8988T (cell line): ENCODE data around the gene PDZRN3.
"Not testable (repeated sequence)": the region's sequence is repeated elsewhere in the genome, so short reads cannot be mapped to it uniquely, and the experiment has no call there.

Experiments
- DNase-seq: peaks from one replicate; pipeline ENCODE4 v3.0.0; 2011

Gene PDZRN3

GRCh38 chr3:73484656-73485248 lies 140.0 kb downstream of the PDZRN3 start:
- DNase-seq: no peak

- no peak for DNase-seq
These were observed 142.9 kb downstream of the PDZRN3 start for GRCh38 chr3:73481888-73482287.

- DNase-seq: no peak
These were observed 144.5 kb downstream of the PDZRN3 start for GRCh38 chr3:73480187-73480672.

- no peak for DNase-seq
These were observed 145.4 kb downstream of the PDZRN3 start for GRCh38 chr3:73479325-73479724.

- DNase-seq: no peak
These were observed 145.9 kb downstream of the PDZRN3 start for GRCh38 chr3:73478858-73479257.

GRCh38 chr3:73475717-73476116 lies 149.0 kb downstream of the PDZRN3 start:
- DNase-seq: no peak

- DNase-seq: no peak
These were observed 149.6 kb downstream of the PDZRN3 start for GRCh38 chr3:73475175-73475574.

GRCh38 chr3:73474619-73475018 lies 150.1 kb downstream of the PDZRN3 start:
- no peak for DNase-seq

GRCh38 chr3:73473898-73474416 lies 150.8 kb downstream of the PDZRN3 start:
- no peak for DNase-seq

GRCh38 chr3:73473181-73473897 lies 151.4 kb downstream of the PDZRN3 start:
- no peak for DNase-seq

- DNase-seq: no peak
These were observed 152.6 kb downstream of the PDZRN3 start for GRCh38 chr3:73471986-73472787.

- no peak for DNase-seq
These were observed 153.9 kb downstream of the PDZRN3 start for GRCh38 chr3:73470860-73471259.

- no peak for DNase-seq
These were observed 155.4 kb downstream of the PDZRN3 start for GRCh38 chr3:73469331-73469730.

- DNase-seq: no peak
These were observed 157.5 kb downstream of the PDZRN3 start for GRCh38 chr3:73467211-73467610.

- no peak for DNase-seq
These were observed 158.8 kb downstream of the PDZRN3 start for GRCh38 chr3:73465926-73466325.

GRCh38 chr3:73464126-73464525 lies 160.6 kb downstream of the PDZRN3 start:
- not testable (repeated sequence) for DNase-seq

- DNase-seq: no peak
These were observed 163.2 kb downstream of the PDZRN3 start for GRCh38 chr3:73461547-73461946.

- no peak for DNase-seq
These were observed 165.0 kb downstream of the PDZRN3 start for GRCh38 chr3:73459711-73460110.

GRCh38 chr3:73453666-73454065 lies 171.1 kb downstream of the PDZRN3 start:
- no peak for DNase-seq

- DNase-seq: no peak
These were observed 172.0 kb downstream of the PDZRN3 start for GRCh38 chr3:73452729-73453128.

- DNase-seq: no peak
These were observed 173.3 kb downstream of the PDZRN3 start for GRCh38 chr3:73451301-73451944.

- DNase-seq: no peak
These were observed 175.0 kb downstream of the PDZRN3 start for GRCh38 chr3:73449774-73450173.

- no peak for DNase-seq
These were observed 175.9 kb downstream of the PDZRN3 start for GRCh38 chr3:73448761-73449301.
